Stimulated activated CD4-positive, alpha-beta T cell treated with anti-CD3 and anti-CD28 coated beads, TNF-alpha, amount 100 ng/mL, for 4 hours (primary cell): ENCODE measurements around the gene MINPP1.
"Not testable (repeated sequence)": the region's sequence is repeated elsewhere in the genome, so short reads cannot be mapped to it uniquely, and the experiment has no call there.

ENCODE experiments used
- DNase-seq, 3 experiments: peaks; one replicate each; pipeline ENCODE4 v3.0.0-alpha.2; 2020; ENCODE audit warnings: low read depth in 3 of 3

MINPP1 gene

GRCh38 chr10:87504640-87505365 lies at the start of gene MINPP1:
MINPP1 (plus strand) TSS chr10:87504893; CDS start chr10:87504916, 23 bp downstream.
- peak; percentile 66 to 70 (median 67) for DNase-seq

- not testable (repeated sequence) for DNase-seq
Measured at GRCh38 chr10:87456586-87457220, 48.0 kb upstream of the MINPP1 start.

GRCh38 chr10:87461751-87462150 lies 42.9 kb upstream of the MINPP1 start:
- not testable (repeated sequence) for DNase-seq

GRCh38 chr10:87466849-87467248 lies 37.8 kb upstream of the MINPP1 start:
- DNase-seq = not testable (repeated sequence)

- DNase-seq = not testable (repeated sequence)
Measured at GRCh38 chr10:87488733-87489132, 16.0 kb upstream of the MINPP1 start.

- DNase-seq = not testable (repeated sequence)
Measured at GRCh38 chr10:87490285-87490684, 14.4 kb upstream of the MINPP1 start.

GRCh38 chr10:87492450-87492849 lies 12.2 kb upstream of the MINPP1 start:
- not testable (repeated sequence) for DNase-seq

GRCh38 chr10:87495446-87495845 lies 9.2 kb upstream of the MINPP1 start:
- DNase-seq = not testable (repeated sequence)

- not testable (repeated sequence) for DNase-seq
Measured at GRCh38 chr10:87497386-87497785, 7.3 kb upstream of the MINPP1 start.

GRCh38 chr10:87498106-87498789 lies 6.4 kb upstream of the MINPP1 start:
- not testable (repeated sequence) for DNase-seq

- DNase-seq = no peak
Measured at GRCh38 chr10:87500646-87501048, 4.0 kb upstream of the MINPP1 start.

GRCh38 chr10:87503401-87503800 lies 1.3 kb upstream of the MINPP1 start:
- no peak for DNase-seq

GRCh38 chr10:87503886-87504285 lies 807 bp upstream of the MINPP1 start:
- no peak for DNase-seq

GRCh38 chr10:87504307-87504639 lies 420 bp upstream of the MINPP1 start:
- no peak for DNase-seq

GRCh38 chr10:87505366-87506111 lies 846 bp downstream of the MINPP1 start:
- peak; percentile 7 to 31 (median 7) for DNase-seq

- DNase-seq = no peak
Measured at GRCh38 chr10:87506956-87507355, 2.3 kb downstream of the MINPP1 start.

GRCh38 chr10:87507879-87508483 lies 3.3 kb downstream of the MINPP1 start:
- DNase-seq = no peak

- DNase-seq = no peak
Measured at GRCh38 chr10:87508837-87509236, 4.1 kb downstream of the MINPP1 start.

GRCh38 chr10:87510025-87510424 lies 5.3 kb downstream of the MINPP1 start:
- DNase-seq = no peak

GRCh38 chr10:87511526-87511925 lies 6.8 kb downstream of the MINPP1 start:
- DNase-seq = no peak

- no peak for DNase-seq
Measured at GRCh38 chr10:87518937-87519336, 14.2 kb downstream of the MINPP1 start.

- no peak for DNase-seq
Measured at GRCh38 chr10:87519582-87519981, 14.9 kb downstream of the MINPP1 start.
